Epithelial cell of esophagus (primary cell): ENCODE data around the gene ATAD1.
A peak's percentile ranks its signal among the peaks of the same experiment; 100 is the strongest.
"Not testable (repeated sequence)": the region's sequence is repeated elsewhere in the genome, so short reads cannot be mapped to it uniquely, and the experiment has no call there.

ENCODE experiments used
- DNase-seq: peaks from one replicate; pipeline ENCODE4 v3.0.0; 2010; ENCODE audit warnings: low read depth
- H3K4me3 ChIP-seq: 2 replicates; pipeline ENCODE4 v1.5.1; 2011; ENCODE audit warnings: mild to moderate bottlenecking, low read length, control low read depth
- TF ChIP-seq, protein P1 (sequence below): IDR thresholded peaks from 2 replicates; pipeline ENCODE4 v1.5.1; 2011; ENCODE audit warnings: low read depth, mild to moderate bottlenecking, low read length, control low read depth, inconsistent platforms; ENCODE audit not compliant: insufficient read depth; ENCODE audit errors: missing control alignments

ATAD1 gene

DNA sequence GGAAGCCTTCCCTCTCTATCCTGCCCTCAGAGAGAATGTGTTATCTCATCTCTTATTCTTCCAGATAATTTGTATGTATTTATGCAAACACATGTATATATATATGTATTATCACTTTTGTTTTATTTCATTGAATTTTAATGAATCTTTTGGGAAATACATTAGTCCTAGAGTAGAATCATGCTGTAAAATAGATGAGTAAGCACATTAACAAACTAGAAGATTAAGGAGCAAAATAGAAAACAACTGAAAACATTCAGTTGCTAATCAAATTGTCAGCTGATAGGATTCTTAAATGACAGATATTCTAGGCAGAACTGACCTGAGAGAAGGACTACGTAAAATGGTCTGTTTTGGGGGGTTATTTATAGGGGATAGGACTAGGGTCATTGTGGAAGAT lies 34.1 kb upstream of the ATAD1 start:
- no peak overlapping the region for H3K4me3 ChIP-seq
- DNase-seq: no peak
- TF ChIP-seq, protein P1, sequence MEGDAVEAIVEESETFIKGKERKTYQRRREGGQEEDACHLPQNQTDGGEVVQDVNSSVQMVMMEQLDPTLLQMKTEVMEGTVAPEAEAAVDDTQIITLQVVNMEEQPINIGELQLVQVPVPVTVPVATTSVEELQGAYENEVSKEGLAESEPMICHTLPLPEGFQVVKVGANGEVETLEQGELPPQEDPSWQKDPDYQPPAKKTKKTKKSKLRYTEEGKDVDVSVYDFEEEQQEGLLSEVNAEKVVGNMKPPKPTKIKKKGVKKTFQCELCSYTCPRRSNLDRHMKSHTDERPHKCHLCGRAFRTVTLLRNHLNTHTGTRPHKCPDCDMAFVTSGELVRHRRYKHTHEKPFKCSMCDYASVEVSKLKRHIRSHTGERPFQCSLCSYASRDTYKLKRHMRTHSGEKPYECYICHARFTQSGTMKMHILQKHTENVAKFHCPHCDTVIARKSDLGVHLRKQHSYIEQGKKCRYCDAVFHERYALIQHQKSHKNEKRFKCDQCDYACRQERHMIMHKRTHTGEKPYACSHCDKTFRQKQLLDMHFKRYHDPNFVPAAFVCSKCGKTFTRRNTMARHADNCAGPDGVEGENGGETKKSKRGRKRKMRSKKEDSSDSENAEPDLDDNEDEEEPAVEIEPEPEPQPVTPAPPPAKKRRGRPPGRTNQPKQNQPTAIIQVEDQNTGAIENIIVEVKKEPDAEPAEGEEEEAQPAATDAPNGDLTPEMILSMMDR: no peak

DNA sequence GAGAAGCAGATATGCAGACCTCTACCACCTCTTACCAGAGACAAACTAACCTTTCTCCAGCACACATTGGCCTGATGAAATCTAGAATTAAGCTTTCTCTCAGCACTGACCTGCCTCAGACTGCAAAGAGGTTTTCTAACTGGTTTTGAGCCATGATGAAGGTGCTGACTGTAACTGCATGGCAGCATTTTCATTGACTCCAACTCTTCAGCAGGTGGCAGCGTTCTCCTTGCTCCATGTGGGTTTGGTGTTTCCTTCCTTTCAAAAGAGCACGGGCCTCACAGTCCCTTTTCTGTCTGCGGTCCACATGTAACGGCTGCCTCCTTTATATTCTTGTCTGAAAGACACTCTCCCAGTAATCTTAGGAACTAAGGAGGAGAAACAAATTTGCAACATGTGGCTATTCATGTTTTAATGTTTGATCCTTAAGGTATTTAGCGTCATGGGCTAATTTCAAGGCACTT lies 32.7 kb upstream of the ATAD1 start:
- DNase-seq: peak; percentile 76
- H3K4me3 ChIP-seq: no peak overlapping the region
- TF ChIP-seq, protein P1: peak; percentile 78

DNA sequence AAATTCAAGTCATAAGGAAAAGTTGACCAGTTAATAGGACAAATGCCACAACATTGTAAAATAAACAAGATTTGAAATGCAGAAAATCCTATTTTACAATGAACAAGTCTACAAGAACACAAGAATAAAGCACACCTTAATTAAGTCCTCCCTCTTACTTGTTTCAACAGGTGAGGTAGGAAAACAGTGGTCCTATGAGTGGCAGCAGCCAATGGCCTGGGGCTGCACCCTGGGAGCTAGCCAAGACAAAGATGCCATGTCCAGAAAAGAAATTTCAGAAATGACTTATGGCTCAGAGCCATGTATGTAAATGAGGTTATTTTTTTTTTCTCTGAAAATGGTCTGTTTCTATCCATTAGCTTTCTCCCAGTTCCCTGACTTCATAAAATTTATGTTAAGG lies 31.0 kb upstream of the ATAD1 start:
- TF ChIP-seq, protein P1: no peak
- no peak overlapping the region for H3K4me3 ChIP-seq
- peak; percentile 53 for DNase-seq

DNA sequence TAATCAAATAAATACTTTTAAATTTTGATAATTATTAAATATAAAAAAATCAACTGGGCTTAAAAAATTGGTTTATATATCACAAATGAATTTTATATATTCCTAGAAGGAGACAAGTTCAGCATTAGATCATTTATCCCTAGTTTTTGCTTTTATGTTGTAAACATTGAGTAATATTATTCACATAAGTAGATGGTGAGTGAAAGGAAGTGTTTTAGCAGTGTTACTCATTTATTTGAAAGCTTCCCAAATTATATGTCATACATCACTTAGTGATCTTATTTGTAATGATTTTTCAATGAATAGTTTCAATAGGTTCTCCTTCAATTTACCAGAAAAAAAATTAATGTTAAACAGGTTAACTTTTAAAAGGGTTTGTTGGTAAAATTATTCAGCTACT lies 29.5 kb upstream of the ATAD1 start:
- H3K4me3 ChIP-seq: no peak overlapping the region
- peak; percentile 50 for DNase-seq
- TF ChIP-seq, protein P1: no peak

DNA sequence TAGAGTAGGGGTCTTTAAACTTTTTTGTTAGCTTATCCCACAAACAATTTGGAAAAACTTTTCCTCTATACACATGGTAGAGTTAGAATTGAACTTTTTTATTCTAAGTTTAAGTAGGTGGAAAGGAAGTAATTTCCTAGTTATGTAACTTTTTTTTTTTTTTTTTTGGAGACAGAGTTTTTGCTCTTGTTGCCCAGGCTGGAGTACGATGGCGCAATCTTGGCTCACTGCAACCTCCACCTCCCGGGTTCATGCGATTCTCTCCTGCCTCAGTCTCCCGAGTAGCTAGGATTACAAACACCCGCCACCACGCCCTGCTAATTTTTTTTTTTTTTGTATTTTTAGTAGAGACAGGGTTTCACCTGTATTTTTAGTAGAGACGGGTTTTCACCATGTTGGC lies 28.7 kb upstream of the ATAD1 start:
- H3K4me3 ChIP-seq, DNase-seq: not testable (repeated sequence)

DNA sequence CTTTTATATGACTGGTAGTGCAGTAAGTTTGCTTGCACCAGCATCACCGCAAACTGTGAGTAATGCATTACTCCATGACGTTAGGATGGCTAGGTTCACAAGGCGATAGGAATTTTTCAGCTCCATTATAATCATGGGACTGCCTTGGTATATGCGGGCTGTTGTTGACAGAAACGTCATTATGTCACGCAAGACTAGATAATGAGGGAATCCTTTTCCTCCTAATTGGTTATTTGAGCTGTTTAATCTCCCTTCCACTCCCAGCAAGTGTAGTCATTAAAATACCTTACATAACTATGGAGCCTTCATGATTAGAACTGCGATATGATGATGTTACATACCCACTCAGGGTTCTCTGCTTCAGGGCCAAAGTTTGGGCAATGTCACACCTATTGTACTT lies 28.0 kb upstream of the ATAD1 start:
- peak; percentile 91 for DNase-seq
- H3K4me3 ChIP-seq: no peak overlapping the region
- TF ChIP-seq, protein P1: no peak

DNA sequence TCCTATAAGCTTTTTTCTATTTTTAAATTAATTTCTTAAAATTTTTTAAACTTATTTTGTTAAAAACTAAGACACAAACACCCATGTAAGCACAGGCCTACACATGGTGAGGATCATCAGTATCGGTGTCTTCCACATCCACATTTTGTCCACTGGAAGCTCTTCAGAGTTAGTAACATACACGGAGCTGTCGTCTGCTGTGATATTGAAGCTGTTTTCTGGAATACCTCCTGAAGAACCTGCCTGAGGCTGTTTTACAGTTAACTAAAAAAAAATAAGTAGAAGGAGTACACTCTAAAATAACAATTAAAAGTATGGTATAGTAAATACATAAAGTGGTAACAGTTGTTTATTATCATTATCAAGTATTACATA lies 27.6 kb upstream of the ATAD1 start:
- H3K4me3 ChIP-seq: no peak overlapping the region
- TF ChIP-seq, protein P1: no peak
- no peak for DNase-seq
